HCT116 (cell line): Measurements from ENCODE around the gene HSF2BP. TPM values are rescaled to one million over a fixed set of nuclear protein-coding genes. Genes with fewer than 3 reads are reported as not detected.

Experiments used
- ATAC-seq: fragments of 200-7000 bp; cut with Tn5 transposase; 2 replicates; pipeline ENCODE4 v1.9.1; 2020; ENCODE audit warnings: mild to moderate bottlenecking, moderate library complexity
- BruUV-seq: library from RNA; stranded (reverse); fragments of 400-500 nt; replicated peaks from 2 replicates; lab custom pipeline; 2021; lab: Mats Ljungman, UMichigan
- CTCF ChIA-PET: fragments of 300-600 bp; sonication (Branson Sonifier 250); formaldehyde crosslinking; loops from one replicate; lab custom pipeline; 2021; ENCODE audit warnings: antibody characterized with exemption; lab: Charles Lee
- POLR2A ChIA-PET: fragments of 300-600, 350-600 bp; sonication (Branson Sonifier 250); formaldehyde crosslinking; loops from one replicate; lab custom pipeline; 2021; ENCODE audit warnings: antibody characterized with exemption; lab: Charles Lee
- RAD21 ChIA-PET, 2 experiments: fragments of 300-600 bp; sonication (Branson Sonifier 250); formaldehyde crosslinking; loops; one replicate each; lab custom pipeline; 2023; ENCODE audit warnings: low total read pairs in 2 of 2; ENCODE audit not compliant: uncharacterized antibody in 2 of 2, unreplicated experiment in 2 of 2, low non-redundant PET in 1 of 2; lab: Charles Lee
- DNase-seq: peaks from one replicate; pipeline ENCODE4 v3.0.0-alpha.2; 2010; ENCODE audit warnings: low read depth, low spot score
- H2AFZ ChIP-seq: fragments of 200-600 bp; shearing (Covaris generic), sonication (generic); 2 replicates; pipeline ENCODE4 v1.6.1; 2017; ENCODE audit warnings: low read depth, mixed run types, mixed read lengths, antibody characterized with exemption, low read length; ENCODE audit not compliant: poor library complexity, severe bottlenecking
- H3K27ac ChIP-seq: 2 replicates; pipeline ENCODE4 v1.5.1; 2012; ENCODE audit warnings: low read depth, low read length
- H3K27me3 ChIP-seq: fragments of 200-600 bp; sonication (generic); 2 replicates; pipeline ENCODE4 v1.6.1; 2016; ENCODE audit warnings: mixed run types, low read length, mixed read lengths; ENCODE audit not compliant: insufficient read depth
- H3K36me3 ChIP-seq, 2 experiments: fragments of 200-500 bp in 1 of 2; fragments of 200-600 bp in 1 of 2; sonication (Bioruptor generic) in 1 of 2; sonication (generic) in 1 of 2; 2 replicates each; pipeline versions ENCODE4 v1.5.1 to v1.6.1; 2014 to 2016; ENCODE audit warnings: low read length in 2 of 2, inconsistent platforms in 1 of 2, mixed read lengths in 1 of 2, mixed run types in 1 of 2; ENCODE audit not compliant: insufficient read depth in 2 of 2, control insufficient read depth in 1 of 2
- H3K4me1 ChIP-seq, 2 experiments: fragments of 200-600 bp in 1 of 2; sonication (generic) in 1 of 2; 2 replicates each; pipeline versions ENCODE4 v1.5.1 to v1.6.1; 2012 to 2017; ENCODE audit warnings: low read length in 2 of 2, inconsistent platforms in 1 of 2, mild to moderate bottlenecking in 1 of 2, mixed read lengths in 1 of 2, mixed run types in 1 of 2, moderate library complexity in 1 of 2; ENCODE audit not compliant: insufficient read depth in 2 of 2, control insufficient read depth in 1 of 2
- H3K4me2 ChIP-seq: fragments of 200-600 bp; sonication (generic); 2 replicates; pipeline ENCODE4 v1.6.1; 2017; ENCODE audit warnings: mixed run types, low read length, mixed read lengths
- H3K4me3 ChIP-seq, 2 experiments: fragments of 200-600 bp in 1 of 2; sonication (generic) in 1 of 2; replicated peaks in 1 of 2; 2 replicates each; pipeline ENCODE4 v1.5.1; 2011 to 2016; ENCODE audit warnings: low read length in 2 of 2, control low read depth in 1 of 2, low read depth in 1 of 2, mild to moderate bottlenecking in 1 of 2, mixed read lengths in 1 of 2, mixed run types in 1 of 2
- H3K79me2 ChIP-seq: fragments of 200-600 bp; sonication (generic); 2 replicates; pipeline ENCODE4 v1.6.1; 2017; ENCODE audit warnings: mild to moderate bottlenecking, mixed run types, low read length, moderate library complexity, mixed read lengths; ENCODE audit not compliant: insufficient read depth
- H3K9ac ChIP-seq: fragments of 200-600 bp; sonication (generic); 2 replicates; pipeline ENCODE4 v1.6.1; 2016; ENCODE audit warnings: low read length, mixed read lengths
- H3K9me2 ChIP-seq: fragments of 200-600 bp; sonication (generic), shearing (Covaris generic); 2 replicates; pipeline ENCODE4 v1.6.1; 2017; ENCODE audit warnings: mixed run types, mild to moderate bottlenecking, moderate library complexity; ENCODE audit not compliant: insufficient read depth
- H3K9me3 ChIP-seq, 2 experiments: fragments of 200-500 bp in 1 of 2; fragments of 200-600 bp in 1 of 2; sonication (Bioruptor generic) in 1 of 2; sonication (generic) in 1 of 2; 2 replicates each; pipeline ENCODE4 v1.6.1; 2014 to 2017; ENCODE audit warnings: low read length in 2 of 2, mixed read lengths in 2 of 2, inconsistent platforms in 1 of 2, low read depth in 1 of 2, mild to moderate bottlenecking in 1 of 2, mixed run types in 1 of 2, moderate library complexity in 1 of 2; ENCODE audit not compliant: control insufficient read depth in 1 of 2, insufficient read depth in 1 of 2
- H4K20me1 ChIP-seq: fragments of 200-600 bp; sonication (generic), shearing (Covaris generic); 2 replicates; pipeline ENCODE4 v1.6.1; 2017; ENCODE audit warnings: mixed run types, mild to moderate bottlenecking, moderate library complexity; ENCODE audit not compliant: insufficient read depth
- ATF3 ChIP-seq: IDR thresholded peaks from 2 replicates; pipeline ENCODE4 v1.6.1; 2012
- CBX3 ChIP-seq: IDR thresholded peaks from 2 replicates; pipeline ENCODE4 v1.6.1; 2012; ENCODE audit warnings: low read depth
- EGR1 ChIP-seq: IDR thresholded peaks from 2 replicates; pipeline ENCODE4 v1.6.1; 2012; ENCODE audit warnings: low read depth
- ELF1 ChIP-seq: IDR thresholded peaks from 2 replicates; pipeline ENCODE4 v1.6.1; 2012; ENCODE audit warnings: low read depth, borderline replicate concordance
- EZH2 ChIP-seq: fragments of 200-600 bp; sonication (generic); IDR thresholded peaks from 2 replicates; pipeline ENCODE4 v1.6.1; 2017; ENCODE audit warnings: antibody characterized with exemption, mixed run types
- FOSL1 ChIP-seq: IDR thresholded peaks from 2 replicates; pipeline ENCODE4 v1.6.1; 2012; ENCODE audit warnings: low read depth
- JUND ChIP-seq: IDR thresholded peaks from 2 replicates; pipeline ENCODE4 v1.6.1; 2012
- POLR2A ChIP-seq: IDR thresholded peaks from 2 replicates; pipeline ENCODE4 v1.7.0; 2011; ENCODE audit warnings: borderline replicate concordance; ENCODE audit not compliant: insufficient read depth, insufficient read length; ENCODE audit errors: extremely low read depth
- RAD21 ChIP-seq: IDR thresholded peaks from 2 replicates; pipeline ENCODE4 v1.6.1; 2012; ENCODE audit warnings: low read depth, mild to moderate bottlenecking
- REST ChIP-seq: IDR thresholded peaks from 2 replicates; pipeline ENCODE4 v1.6.1; 2012; ENCODE audit warnings: low read depth
- SIN3A ChIP-seq: IDR thresholded peaks from 2 replicates; pipeline ENCODE4 v1.6.1; 2012; ENCODE audit warnings: low read depth
- SP1 ChIP-seq: IDR thresholded peaks from 2 replicates; pipeline ENCODE4 v1.6.1; 2012; ENCODE audit warnings: low read depth
- SRF ChIP-seq: IDR thresholded peaks from 2 replicates; pipeline ENCODE4 v1.6.1; 2012; ENCODE audit warnings: low read depth
- ZBTB33 ChIP-seq: IDR thresholded peaks from 2 replicates; pipeline ENCODE4 v1.6.1; 2011; ENCODE audit warnings: mild to moderate bottlenecking, low read length, moderate library complexity; ENCODE audit not compliant: insufficient replicate concordance; ENCODE audit errors: extremely low read depth
- ZFX ChIP-seq: fragments of 450-650 bp; IDR thresholded peaks from 2 replicates; pipeline ENCODE4 v1.6.1; 2017
- ZNF274 ChIP-seq: fragments of 200-500 bp; sonication (Bioruptor generic); IDR thresholded peaks from 2 replicates; pipeline ENCODE4 v1.6.1; 2014; ENCODE audit warnings: mild to moderate bottlenecking, low read depth, low read length, inconsistent platforms
- intact Hi-C: fragments of 100-400 bp; cut with micrococcal nuclease; formaldehyde crosslinking; loops from 2 replicates; pipeline ENCODE4 v1.10.0; 2022
- total RNA-seq: library from RNA; stranded (reverse); gene quantifications from one replicate; pipeline ENCODE4 v1.2.1, GENCODE V29; 2021; ENCODE audit not compliant: unreplicated experiment

HSF2BP gene
- total RNA-seq, 1 experiment from 2014 or later = 0.59 TPM

- no peak for TF ChIP-seq REST
- no peak for TF ChIP-seq EZH2
- no peak for TF ChIP-seq ATF3
- no peak for TF ChIP-seq ZBTB33
- no peak for TF ChIP-seq JUND
- TF ChIP-seq SIN3A = no peak
- no peak for TF ChIP-seq RAD21
- no peak for TF ChIP-seq ELF1
Observed at GRCh38 chr21:43581453-43581852, 77.8 kb downstream of the HSF2BP start (continued).

- intact Hi-C loops = no loop called here
- ATAC-seq (no peak), DNase-seq (no peak)
- H4K20me1 ChIP-seq = no peaks in the 10 kb centered on the region
- no peak for TF ChIP-seq RAD21
- no peak for TF ChIP-seq SP1
- TF ChIP-seq ZNF274 = no peak
- no peak for TF ChIP-seq ZFX
- no peak for TF ChIP-seq POLR2A
- TF ChIP-seq EZH2 = no peak
- TF ChIP-seq FOSL1 = no peak
- TF ChIP-seq SRF = no peak
- no peak for TF ChIP-seq CBX3
- TF ChIP-seq ELF1 = no peak
- TF ChIP-seq EGR1 = no peak
- TF ChIP-seq ATF3 = no peak
- H2AFZ ChIP-seq = no peak overlapping the region
- BruUV-seq = no TSS peak
- no peak overlapping the region for H3K27ac ChIP-seq
- H3K9ac ChIP-seq = no peak overlapping the region
- no peaks in the 10 kb centered on the region for H3K9me2 ChIP-seq
- H3K27me3 ChIP-seq = no peaks in the 10 kb centered on the region
- no peaks in the 10 kb centered on the region for H3K79me2 ChIP-seq
- H3K4me2 ChIP-seq = no peak overlapping the region
- no peaks in the 10 kb centered on the region for H3K4me1 ChIP-seq
- H3K4me3 ChIP-seq = no peak overlapping the region
- H3K36me3 ChIP-seq = no peaks in the 10 kb centered on the region
- ChIA-PET POLR2A (no interaction called here), RAD21 (no interaction called here), CTCF (no interaction called here)
- no peaks in the 10 kb centered on the region for H3K9me3 ChIP-seq
Observed at GRCh38 chr21:43578677-43579303, 80.5 kb downstream of the HSF2BP start.
